LHCN-M2 (cell line): Measurements from ENCODE around the gene GRIK4. TPM values are rescaled to one million over a fixed set of nuclear protein-coding genes. Genes with fewer than 3 reads are reported as not detected.

ENCODE experiments used
- DNase-seq: peaks from one replicate; pipeline ENCODE4 v3.0.0-alpha.2; 2012; ENCODE audit warnings: low read depth
- total RNA-seq: library from RNA; depleted of rRNA; stranded (reverse); fragments of >200 nt; gene quantifications from 2 replicates; pipeline ENCODE4 v1.2.3, GENCODE V29; 2014

GRIK4 gene
- total RNA-seq, 1 experiment from 2014 or later: 0.06 TPM

GRCh38 chr11:120908461-120909181 is 397.1 kb downstream of the GRIK4 start:
- no peak for DNase-seq

DNA sequence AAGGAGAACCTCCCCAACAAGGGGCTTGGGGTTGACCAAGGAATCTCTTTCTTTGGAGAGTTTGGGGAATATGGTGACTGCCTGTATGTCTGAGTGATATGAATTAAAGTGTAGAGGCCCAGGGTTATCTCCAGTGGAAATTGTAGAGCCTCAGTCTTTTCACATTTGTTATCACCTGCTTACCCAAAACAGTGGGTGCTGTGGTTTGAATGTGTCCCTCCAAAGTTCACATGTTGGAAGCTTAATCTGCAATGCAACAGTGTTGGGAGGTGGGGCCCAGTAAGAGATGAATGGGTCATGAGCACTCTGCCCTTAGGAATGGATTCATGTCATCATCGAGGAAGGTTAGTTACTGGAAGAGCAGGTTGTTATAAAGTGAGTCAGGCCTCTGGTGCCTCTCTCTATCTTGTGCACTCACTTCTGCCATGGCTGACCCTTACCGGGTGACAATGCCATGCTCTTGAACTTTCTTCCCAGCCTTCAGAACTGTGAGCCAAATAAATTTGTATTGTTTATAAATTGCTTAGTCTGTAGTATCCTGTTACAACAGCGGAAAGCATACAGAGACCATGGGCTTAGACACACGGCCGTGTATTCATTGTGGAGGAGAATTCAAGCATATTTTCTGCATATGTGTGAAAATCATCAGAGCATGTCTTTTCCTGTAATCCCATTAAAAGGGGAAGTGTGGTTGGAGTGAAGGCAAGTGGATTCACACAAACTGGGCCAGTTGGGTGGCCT is 398.3 kb downstream of the GRIK4 start:
- no peak for DNase-seq

DNA sequence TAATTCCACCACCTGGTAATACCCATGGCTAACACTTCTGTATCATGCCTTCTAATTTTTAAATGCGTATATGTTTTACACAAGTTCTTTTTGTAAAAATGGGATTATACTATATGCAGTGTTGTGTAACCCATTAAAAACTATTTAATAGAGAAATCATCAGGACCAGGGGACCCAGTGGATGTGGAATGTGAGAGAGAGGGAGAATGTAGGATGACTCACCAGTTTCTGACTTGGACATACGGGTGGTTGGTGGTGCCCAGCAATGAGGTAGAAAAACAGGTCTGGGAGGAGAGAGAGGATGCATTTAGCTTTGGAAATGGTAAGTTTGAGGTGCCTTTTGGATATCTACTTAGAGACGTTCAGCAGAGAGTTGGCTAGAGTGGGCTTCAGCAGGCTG is 400.4 kb downstream of the GRIK4 start:
- no peak for DNase-seq

- peak; percentile 28 for DNase-seq
Observed at GRCh38 chr11:120912504-120912903, 401.0 kb downstream of the GRIK4 start.

DNA sequence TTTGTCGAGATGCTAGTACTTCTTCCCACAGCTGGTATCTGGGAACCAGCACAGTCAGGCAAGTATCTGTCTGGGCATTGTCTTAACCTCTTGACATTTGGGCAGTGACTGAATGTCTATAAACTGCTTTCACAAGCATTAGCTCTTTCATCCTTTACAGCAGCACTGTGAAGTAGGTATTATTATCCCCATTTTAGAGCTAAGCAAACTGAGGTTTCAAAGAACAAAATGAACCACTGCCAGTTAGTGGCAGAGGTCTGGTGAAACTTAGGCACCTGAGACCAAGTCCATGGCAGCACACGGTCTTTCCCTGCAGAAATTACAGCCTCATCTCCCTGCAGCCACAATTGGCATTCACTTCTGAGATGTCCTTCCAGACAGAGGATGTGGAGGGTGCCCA is 401.4 kb downstream of the GRIK4 start:
- DNase-seq: no peak

DNA sequence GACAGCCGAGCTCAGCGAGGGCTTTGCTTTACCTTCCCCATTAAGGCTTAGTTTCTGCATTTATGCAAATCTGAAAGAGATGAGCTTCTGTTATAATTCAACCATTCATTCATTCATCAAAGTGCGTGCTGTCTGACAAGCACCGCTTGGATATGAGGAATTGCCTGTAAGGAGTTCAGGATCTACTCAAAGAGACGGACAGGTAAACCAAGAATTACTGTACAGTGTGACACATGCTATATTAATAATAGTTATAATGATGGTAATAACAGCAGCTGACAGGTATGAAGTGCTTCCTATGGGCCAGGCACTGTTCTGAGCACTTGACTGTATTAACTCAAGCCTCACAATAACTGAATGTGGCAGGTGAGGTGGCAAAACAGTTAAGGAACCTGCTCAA is 402.5 kb downstream of the GRIK4 start:
- DNase-seq: no peak

DNA sequence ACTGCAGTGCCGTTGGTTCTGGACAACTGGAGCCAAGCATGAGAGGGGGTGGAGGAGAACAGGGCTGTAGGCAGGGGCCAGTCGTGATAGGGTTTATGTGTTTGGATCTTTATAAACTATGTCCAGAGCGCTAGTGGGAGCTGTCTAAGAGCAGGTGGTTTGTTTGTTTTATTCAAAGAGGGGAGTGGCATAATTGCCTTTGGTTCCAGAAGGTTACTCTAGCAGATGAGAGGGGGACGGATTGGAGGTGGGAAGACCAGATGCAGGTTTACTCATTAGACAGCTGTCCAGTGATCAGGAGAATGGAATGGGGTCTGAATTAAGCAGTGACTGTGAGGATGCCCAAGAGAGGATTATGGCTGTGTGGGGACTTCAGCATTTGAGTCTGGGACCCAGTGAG is 403.1 kb downstream of the GRIK4 start:
- no peak for DNase-seq

GRCh38 chr11:120917559-120918239 is 406.2 kb downstream of the GRIK4 start:
- no peak for DNase-seq

GRCh38 chr11:120918257-120918656 is 406.7 kb downstream of the GRIK4 start:
- DNase-seq: no peak

GRCh38 chr11:120919045-120919444 is 407.5 kb downstream of the GRIK4 start:
- DNase-seq: no peak

- no peak for DNase-seq
Observed at GRCh38 chr11:120919566-120919965, 408.0 kb downstream of the GRIK4 start.

- DNase-seq: no peak
Observed at GRCh38 chr11:120923866-120924508, 412.4 kb downstream of the GRIK4 start.

DNA sequence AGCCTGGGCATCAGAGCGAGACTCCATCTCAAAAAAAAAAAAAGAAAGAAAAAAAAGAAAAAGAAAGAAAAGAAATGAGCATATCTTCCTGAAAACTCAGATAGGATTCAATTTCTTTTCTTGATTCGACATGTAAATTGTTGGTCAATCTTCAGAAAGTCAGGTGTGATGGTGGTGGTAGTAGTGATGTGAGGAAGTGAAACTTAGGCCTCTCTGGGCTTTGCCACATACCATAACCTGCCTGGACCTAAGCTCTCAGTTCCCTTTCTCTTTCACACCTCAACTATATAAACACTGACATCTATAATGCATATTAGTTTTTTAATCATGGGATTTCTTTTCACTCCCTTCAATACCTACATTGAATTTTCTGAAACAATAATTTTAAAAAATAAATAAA is 414.4 kb downstream of the GRIK4 start:
- DNase-seq: no peak

GRCh38 chr11:120928627-120929026 is 417.1 kb downstream of the GRIK4 start:
- no peak for DNase-seq

DNA sequence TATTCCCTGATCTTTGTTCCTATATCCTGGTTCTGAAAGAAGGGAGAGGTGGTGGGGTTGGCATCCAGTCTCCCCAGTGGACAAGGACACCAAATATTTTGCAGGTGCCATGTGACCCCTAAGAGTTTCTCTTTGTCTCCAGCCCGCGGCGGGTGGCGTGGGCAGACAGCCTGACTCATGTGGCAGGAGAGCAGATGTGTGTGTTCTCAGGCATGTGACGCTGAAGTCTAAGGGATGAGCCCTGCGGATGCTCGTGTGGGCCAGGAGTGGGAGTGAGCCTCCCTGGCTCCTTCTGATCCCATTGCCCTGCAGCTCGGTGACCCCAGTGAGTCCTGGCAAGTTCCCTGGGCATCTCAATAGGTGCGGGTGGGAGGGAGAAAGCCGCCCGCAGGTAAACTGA is 417.5 kb downstream of the GRIK4 start:
- peak; percentile 8 for DNase-seq

DNA sequence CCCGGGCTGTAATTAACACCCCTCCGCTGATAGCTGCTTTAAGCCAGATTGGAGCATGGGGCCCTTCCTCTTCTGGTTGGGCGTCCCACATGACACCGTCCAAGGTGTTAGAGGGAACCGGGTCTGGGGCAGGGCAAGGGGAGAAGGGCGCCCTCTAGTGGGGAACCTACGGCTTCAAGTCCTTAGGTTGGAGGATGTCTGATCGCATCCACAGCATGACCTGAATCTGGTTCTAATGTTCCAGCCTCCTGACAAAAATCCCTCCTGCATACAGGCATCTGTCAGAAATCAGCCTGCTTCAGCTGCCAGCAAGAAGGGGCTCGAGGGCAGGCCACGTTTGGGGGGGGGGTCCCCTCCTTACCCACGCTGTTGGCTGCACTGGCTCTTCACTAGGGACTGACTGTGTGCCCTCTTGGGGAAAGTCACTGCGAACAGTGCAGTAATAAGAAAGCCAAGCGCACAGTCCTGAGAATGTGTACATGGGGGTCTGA is 418.2 kb downstream of the GRIK4 start:
- DNase-seq: peak; percentile 17

DNA sequence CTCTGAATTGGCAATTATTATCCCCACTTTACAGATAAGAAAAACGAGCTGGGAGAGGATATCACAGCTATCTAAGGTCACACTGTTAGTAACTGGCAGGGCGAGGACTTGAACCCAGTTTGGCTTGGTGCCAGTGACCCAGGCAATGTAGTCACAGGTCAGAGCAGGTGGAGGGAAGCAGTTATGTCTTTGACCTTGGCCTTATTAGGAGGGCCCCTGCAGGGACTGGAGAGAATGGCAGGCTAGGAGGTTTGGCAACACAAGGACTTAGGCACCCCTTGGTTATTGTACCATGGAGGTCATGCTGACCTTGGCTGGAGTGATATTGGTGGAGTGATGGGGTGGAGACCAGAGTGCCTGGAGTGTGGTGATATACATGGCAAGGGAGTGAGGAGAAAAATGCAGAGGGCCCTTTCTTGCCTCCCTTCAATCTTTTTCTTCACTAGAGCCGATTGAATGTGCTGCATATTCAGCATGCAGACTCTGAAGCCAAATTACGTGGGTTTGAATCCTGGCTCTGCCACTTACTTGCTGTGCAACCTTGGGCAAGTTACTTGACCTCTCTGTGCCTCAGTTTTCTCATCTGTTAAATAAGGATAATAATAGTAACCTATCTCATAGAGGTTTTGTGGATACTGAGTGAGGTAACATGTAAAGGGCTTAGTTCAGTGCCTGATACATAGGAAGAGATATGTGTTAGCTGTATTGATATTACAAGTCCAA is 419.7 kb downstream of the GRIK4 start:
- DNase-seq: no peak

DNA sequence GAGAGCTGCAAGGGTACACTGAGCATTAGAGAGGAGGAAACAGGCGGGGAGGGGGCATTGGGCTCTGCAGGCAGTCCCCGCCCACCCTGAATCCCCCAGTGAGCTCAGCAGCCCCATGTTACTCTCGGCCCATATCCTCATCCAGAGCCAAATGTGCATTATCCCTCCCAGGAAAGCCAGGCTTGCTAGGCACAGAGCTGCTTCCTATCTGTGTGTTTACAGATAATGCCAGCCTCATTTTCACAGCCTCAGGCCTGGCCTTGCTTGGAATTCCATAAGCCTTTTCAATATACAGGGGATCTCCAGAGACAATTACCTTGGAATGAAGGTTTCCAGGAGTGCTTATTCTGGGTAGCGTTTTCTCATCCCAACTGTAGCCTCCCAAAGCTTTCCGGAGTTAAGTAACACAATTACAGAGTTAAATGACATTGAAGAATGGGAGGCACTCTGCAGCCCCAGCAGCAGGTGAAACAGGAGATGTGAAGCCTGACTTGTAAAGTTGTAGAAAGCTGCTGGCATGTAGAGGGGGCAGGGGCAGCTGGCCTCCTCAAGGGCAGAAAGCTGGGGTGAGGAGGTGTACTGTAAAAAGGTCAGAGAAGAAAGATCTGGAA is 420.9 kb downstream of the GRIK4 start:
- no peak for DNase-seq

DNA sequence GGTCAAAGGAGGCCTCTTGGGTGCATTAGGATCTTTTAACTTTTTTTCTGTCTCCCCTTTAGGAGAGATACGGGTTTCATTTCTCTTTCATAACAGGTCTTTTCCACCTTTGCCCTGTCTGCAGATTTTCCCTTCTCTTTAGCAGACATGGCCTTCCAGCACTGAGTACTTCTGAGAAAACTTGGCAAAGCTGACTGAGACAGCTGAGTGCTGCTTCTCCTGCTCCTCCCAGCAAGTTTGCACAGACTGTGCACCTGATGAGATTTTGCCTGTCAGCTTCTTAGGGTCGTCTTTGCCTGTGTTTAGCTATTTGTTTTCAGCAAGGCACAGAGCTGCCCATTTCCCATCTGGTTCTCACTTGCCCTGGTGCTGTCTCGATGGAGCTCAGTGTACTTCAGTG is 424.8 kb downstream of the GRIK4 start:
- no peak for DNase-seq

GRCh38 chr11:120937501-120937900 is 426.0 kb downstream of the GRIK4 start:
- DNase-seq: no peak

DNA sequence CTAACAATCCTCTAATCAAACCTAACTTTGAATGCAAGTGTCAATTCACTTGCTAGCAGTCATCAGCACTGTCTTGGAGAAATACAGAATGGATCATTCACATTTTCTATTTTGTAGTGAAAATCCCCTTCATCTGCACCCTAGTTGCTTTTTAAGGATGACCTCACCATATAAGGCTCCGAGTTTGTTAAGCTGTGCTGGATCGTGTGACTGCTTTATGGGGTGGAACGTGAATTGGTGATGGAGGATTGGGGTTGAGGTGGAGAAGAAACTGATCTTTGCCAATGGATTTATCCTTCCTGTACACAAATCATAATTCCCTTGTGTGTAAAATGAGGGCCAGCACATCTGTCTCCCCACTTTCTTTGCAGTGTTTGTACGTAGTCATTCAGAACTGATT is 426.7 kb downstream of the GRIK4 start:
- DNase-seq: no peak
